Activated naive CD8-positive, alpha-beta T cell (primary cell): Measurements from ENCODE around the gene ANO9.
"Not testable (repeated sequence)": the region's sequence is repeated elsewhere in the genome, so short reads cannot be mapped to it uniquely, and the experiment has no call there.

Source experiments
- H3K27ac Mint-ChIP-seq: one replicate; pipeline ENCODE4 v1.8.0; 2021; ENCODE audit warnings: mixed read lengths
- H3K27me3 Mint-ChIP-seq: one replicate; pipeline ENCODE4 v1.8.0; 2021; ENCODE audit warnings: mixed read lengths
- H3K36me3 Mint-ChIP-seq: one replicate; pipeline ENCODE4 v1.8.0; 2021; ENCODE audit warnings: mixed read lengths
- H3K4me1 Mint-ChIP-seq: one replicate; pipeline ENCODE4 v1.8.0; 2021; ENCODE audit warnings: low read depth, mixed read lengths
- H3K4me3 Mint-ChIP-seq: one replicate; pipeline ENCODE4 v1.8.0; 2021; ENCODE audit warnings: mild to moderate bottlenecking, mixed read lengths
- H3K9me3 Mint-ChIP-seq: one replicate; pipeline ENCODE4 v1.8.0; 2021; ENCODE audit warnings: low read depth, mixed read lengths

The ANO9 gene

DNA sequence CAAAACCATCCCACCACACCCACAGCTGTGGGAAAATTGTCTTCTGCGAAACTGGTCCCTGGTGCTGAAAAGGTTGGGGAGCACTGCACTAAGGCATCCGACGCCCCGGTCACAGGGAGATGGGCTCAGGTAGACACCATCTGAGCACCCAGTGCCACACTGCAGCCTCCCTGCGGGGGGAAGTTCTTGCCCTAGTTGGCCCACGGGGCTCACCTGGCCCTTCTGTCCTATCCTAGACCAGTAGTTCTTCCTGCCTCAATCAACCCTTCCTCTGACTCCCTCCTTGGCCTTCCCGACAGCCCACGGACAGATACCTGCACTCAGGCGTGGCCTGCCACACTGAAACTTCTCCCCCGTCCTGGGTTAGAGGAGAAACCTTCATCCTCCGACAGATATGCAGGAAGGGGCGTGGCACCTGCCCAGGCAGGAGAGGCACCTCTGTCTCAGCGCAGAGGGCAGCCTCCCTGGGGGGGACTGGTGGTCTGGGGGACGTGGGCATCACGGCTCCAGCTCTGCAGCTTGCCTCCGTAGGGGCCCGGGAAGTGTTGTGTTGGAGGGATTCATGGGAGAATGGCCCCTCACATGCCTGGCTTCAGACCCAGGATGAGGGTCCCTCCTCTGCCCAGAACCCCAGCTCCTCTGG lies 4.5 kb downstream of the ANO9 start:
- no peaks in the 10 kb centered on the region for H3K9me3 Mint-ChIP-seq
- H3K36me3 Mint-ChIP-seq: no peaks in the 10 kb centered on the region
- H3K4me1 Mint-ChIP-seq: peaks cover 20% of the 10 kb centered on the region
- no peak overlapping the region for H3K4me3 Mint-ChIP-seq
- no peak overlapping the region for H3K27ac Mint-ChIP-seq
- no peaks in the 10 kb centered on the region for H3K27me3 Mint-ChIP-seq

DNA sequence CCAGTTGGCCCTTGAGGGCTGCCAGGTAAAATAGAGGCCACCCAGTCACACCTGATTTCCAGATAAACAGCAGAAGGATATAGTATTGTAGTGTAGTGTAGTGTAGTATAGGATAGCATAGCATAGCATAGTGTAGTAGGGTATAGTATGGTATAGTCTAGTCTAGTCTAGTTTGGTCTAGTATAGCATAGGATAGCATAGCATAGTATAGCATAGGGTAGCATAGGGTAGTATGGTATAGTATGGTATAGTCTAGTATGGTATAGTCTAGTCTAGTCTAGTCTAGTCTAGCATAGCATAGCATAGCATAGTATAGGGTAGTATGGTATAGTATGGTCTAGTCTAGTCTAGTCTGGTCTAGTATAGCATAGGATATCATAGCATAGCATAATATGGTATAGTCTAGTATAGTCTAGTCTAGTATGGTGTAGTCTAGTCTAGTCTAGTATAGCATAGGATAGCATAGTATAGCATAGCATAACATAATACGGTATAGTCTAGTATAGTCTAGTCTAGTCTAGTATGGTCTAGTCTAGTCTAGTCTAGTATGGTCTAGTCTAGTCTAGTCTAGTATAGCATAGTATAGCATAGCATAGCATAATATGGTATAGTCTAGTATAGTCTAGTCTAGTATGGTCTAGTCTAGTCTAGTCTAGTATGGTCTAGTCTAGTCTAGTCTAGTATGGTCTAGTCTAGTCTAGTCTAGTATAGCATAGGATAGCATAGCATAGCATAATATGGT lies 6.6 kb downstream of the ANO9 start:
- not testable (repeated sequence) for H3K36me3 Mint-ChIP-seq, H3K27ac Mint-ChIP-seq, H3K9me3 Mint-ChIP-seq, H3K27me3 Mint-ChIP-seq, H3K4me3 Mint-ChIP-seq
- peaks cover 12% of the 10 kb centered on the region for H3K4me1 Mint-ChIP-seq

DNA sequence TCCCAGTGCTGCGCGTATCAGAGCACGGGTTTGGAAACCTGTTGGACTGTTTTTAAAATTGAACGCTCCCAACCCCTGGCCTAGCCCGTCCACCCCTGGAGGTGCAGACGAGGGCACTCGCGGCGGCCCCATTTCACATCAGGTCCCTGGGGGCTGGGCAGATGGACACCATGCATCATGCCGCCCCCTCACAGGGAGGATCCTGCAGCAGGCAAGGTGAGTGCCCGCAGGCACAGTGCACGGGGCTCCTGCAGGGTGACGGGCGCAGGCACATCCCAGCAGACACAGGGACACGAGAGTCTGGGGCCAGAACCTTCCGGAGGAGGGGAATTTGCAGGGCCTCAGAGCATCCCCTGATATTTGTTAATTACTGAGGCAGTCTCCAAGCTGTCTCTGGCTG lies 7.3 kb downstream of the ANO9 start:
- Mint-ChIP-seq H3K9me3 (no peaks in the 10 kb centered on the region), H3K36me3 (no peaks in the 10 kb centered on the region), H3K27me3 (no peaks in the 10 kb centered on the region), H3K4me1 (peaks cover 7% of the 10 kb centered on the region), H3K4me3 (no peak overlapping the region), H3K27ac (no peak overlapping the region)

DNA sequence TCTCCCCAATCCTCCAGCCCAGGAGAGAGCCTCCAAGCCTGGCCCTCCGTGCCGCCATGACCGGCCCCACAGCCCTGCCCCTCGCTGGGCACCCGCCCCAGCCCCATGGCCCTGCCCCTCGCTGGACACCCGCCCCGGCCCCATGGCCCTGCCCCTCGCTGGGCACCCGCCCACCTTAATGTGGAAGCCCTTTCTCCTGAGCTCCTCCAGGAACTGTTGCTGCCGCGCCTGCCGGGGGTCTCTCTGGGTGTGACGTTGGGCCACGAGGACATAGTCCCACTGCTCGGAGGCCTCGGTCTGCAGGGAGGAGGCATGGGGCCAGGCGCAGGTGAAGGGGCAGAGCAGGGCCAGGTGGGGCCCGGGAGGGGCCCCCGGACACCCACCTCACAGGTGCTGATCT lies 8.2 kb downstream of the ANO9 start:
- H3K36me3 Mint-ChIP-seq: no peaks in the 10 kb centered on the region
- H3K4me1 Mint-ChIP-seq: peaks cover 6% of the 10 kb centered on the region
- no peaks in the 10 kb centered on the region for H3K27me3 Mint-ChIP-seq
- H3K4me3 Mint-ChIP-seq: no peak overlapping the region
- H3K27ac Mint-ChIP-seq: no peak overlapping the region
- H3K9me3 Mint-ChIP-seq: no peaks in the 10 kb centered on the region

DNA sequence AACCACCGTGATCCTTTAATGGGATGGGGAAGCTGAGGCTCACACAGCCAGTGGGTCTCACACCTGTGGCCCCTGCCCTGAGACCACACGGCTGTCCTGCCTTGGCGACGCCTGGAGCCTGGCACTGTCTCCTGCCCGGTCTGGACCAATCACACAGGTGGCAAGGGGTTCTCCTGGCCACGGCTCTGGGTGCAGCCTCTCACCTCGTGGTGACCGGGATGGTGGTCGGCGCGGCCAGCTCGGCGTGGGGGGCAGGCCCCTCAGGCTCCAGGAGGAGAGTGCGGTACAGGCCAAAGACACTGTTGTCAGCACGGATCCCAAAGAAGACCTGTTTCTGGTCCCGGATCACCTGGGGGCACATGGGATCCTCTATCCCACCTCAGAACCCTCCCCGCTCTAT lies 8.7 kb downstream of the ANO9 start:
- Mint-ChIP-seq H3K4me3 (no peak overlapping the region), H3K27ac (no peak overlapping the region), H3K9me3 (no peaks in the 10 kb centered on the region), H3K4me1 (peaks cover 3% of the 10 kb centered on the region), H3K36me3 (no peaks in the 10 kb centered on the region), H3K27me3 (no peaks in the 10 kb centered on the region)

DNA sequence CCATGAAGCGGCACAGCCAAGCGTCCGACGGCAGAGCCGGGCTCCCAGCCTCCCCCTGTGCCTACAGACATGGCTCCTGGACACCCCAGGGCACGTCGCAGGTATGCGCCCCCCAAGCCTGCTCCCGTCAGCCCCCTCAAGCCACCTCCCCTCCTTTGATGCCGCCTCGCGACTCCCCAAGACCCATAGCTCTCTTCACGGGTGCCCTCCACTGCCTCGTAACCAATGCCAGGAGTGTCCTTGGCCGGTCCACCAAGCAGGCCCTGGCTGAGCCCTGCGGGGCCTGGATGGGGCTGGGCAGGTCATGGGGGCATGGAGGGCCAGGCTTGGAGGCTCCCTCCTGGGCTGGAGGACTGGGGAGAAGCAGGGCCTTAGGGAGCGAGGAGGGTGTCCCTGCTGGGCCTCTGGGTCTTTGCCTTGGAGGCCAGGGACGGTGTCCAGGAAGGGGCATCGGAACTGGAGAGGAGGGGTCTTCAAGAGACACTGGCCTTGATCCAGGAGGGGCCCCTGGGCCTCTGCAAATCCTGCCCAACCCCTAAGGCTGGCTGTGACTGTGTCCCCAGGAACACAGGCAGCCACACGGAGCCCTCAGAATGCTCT lies 9.2 kb downstream of the ANO9 start:
- Mint-ChIP-seq H3K27ac (no peak overlapping the region), H3K36me3 (no peaks in the 10 kb centered on the region), H3K4me1 (peaks cover 3% of the 10 kb centered on the region), H3K4me3 (no peak overlapping the region), H3K9me3 (no peaks in the 10 kb centered on the region), H3K27me3 (no peaks in the 10 kb centered on the region)

DNA sequence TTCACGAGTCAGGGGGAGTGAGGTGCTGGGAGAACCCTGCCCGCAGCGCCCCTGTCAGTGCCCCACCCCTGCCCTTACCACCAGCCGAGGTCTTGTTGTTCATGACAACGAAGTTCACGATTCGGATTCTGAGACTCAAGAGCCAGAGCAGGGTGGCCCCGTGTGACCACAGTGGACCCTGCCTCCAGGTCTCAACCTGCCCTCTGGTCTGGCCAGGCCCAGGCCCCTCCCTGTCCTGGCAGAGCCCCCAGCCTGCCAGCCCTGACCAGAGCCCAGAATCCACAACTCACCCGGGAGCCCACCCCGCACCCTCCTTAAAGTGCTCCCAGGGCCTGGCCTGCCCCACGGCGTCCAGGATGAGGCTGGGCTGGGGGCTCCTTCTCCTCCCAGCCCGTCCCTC lies 9.9 kb downstream of the ANO9 start:
- H3K4me1 Mint-ChIP-seq: no peaks in the 10 kb centered on the region
- H3K36me3 Mint-ChIP-seq: no peaks in the 10 kb centered on the region
- H3K9me3 Mint-ChIP-seq: no peaks in the 10 kb centered on the region
- H3K27me3 Mint-ChIP-seq: no peaks in the 10 kb centered on the region
- H3K4me3 Mint-ChIP-seq: no peak overlapping the region
- H3K27ac Mint-ChIP-seq: no peak overlapping the region

DNA sequence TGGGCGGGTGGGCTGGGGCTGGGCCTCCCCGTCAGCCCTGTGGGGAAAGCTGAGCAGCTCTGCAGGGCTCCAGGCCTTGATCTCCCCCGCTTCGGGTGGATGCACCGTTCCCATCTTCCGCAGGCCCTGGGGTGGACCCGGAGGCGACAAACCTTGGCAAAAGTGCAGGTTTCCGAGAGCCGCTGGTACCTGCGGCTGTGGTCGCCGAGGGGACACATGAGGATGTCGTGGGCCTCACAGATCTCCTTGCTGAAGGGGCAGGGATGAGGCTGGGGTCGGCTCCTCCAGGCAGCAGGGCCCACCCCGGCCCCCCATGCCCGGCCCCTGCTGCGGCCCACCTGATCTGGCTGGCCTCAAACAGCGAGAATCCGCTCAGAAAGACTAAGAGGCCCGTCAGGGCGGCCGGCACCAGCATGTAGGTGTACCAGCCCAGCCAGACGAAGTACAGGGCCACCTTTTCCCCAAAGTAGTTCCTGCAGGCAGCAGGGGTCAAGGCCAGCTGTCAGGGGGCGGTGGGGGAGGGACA lies 11.8 kb downstream of the ANO9 start:
- no peaks in the 10 kb centered on the region for H3K9me3 Mint-ChIP-seq
- no peak overlapping the region for H3K4me3 Mint-ChIP-seq
- H3K27ac Mint-ChIP-seq: no peak overlapping the region
- no peaks in the 10 kb centered on the region for H3K4me1 Mint-ChIP-seq
- H3K36me3 Mint-ChIP-seq: peaks cover 4% of the 10 kb centered on the region
- H3K27me3 Mint-ChIP-seq: no peaks in the 10 kb centered on the region

DNA sequence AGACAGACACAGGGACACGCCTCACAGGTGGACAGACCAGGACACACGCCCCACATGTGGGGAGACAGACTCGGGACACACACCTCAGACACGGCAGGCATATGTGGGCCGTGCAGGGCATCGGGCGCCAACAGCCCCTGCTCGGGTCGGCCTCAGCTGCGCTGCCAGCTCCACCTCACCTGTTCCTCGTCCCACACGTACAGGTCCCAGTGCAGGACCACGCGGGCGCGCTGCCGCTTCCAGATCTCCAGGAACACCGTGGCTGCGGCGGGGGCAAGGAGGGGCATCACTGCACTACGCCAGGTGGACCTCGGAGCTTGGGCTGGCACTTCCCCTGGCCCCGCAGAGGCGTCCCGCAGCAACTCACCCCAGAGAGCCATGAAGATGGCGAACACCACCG lies 12.4 kb downstream of the ANO9 start:
- Mint-ChIP-seq H3K27me3 (no peaks in the 10 kb centered on the region), H3K36me3 (peaks cover 8% of the 10 kb centered on the region), H3K4me3 (no peak overlapping the region), H3K9me3 (no peaks in the 10 kb centered on the region), H3K4me1 (no peaks in the 10 kb centered on the region), H3K27ac (no peak overlapping the region)

DNA sequence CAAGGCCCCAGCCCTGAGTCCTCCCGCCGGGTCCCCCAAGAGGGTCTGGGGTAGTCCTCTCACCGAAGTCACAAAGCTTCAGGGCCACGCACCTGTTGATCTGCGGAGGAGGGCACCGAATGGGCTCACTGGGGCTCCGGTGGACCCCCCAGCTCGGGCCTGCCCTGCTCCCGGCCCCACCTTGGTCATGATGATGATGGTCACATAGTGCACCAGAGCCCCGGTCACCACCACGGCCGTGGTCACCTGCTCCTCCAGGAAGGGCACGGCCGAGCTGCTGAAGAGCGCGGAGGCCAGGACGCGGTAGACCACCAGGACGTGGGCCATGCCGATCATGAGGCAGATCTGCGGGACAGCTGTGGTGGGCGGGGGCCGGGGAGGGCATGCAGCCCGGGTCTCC lies 13.5 kb downstream of the ANO9 start:
- Mint-ChIP-seq H3K27ac (no peak overlapping the region), H3K36me3 (peaks cover 9% of the 10 kb centered on the region), H3K4me3 (no peak overlapping the region), H3K27me3 (no peaks in the 10 kb centered on the region), H3K4me1 (no peaks in the 10 kb centered on the region), H3K9me3 (no peaks in the 10 kb centered on the region)

DNA sequence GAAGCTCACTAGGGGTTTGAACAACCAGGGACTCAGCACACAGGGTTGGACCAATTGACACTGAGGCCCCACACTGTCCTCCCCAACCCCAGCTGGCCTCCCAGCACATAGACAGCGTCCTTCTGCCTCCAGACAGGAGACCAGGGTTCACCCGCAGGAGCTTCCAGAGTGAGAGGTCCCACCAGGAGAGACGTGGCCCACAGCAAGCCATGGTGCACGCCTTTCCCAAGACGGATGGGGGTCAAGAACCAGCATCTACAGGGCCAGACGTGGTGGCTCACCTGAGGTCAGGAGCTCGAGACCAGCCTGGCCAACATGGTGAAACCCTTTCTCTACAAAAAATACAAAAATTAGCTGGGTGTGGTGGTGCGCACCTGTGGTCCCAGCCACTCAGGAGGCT lies 15.0 kb downstream of the ANO9 start:
- H3K27me3 Mint-ChIP-seq: no peaks in the 10 kb centered on the region
- H3K27ac Mint-ChIP-seq: no peak overlapping the region
- no peaks in the 10 kb centered on the region for H3K9me3 Mint-ChIP-seq
- H3K4me3 Mint-ChIP-seq: no peak overlapping the region
- H3K4me1 Mint-ChIP-seq: no peaks in the 10 kb centered on the region
- peaks cover 9% of the 10 kb centered on the region for H3K36me3 Mint-ChIP-seq

DNA sequence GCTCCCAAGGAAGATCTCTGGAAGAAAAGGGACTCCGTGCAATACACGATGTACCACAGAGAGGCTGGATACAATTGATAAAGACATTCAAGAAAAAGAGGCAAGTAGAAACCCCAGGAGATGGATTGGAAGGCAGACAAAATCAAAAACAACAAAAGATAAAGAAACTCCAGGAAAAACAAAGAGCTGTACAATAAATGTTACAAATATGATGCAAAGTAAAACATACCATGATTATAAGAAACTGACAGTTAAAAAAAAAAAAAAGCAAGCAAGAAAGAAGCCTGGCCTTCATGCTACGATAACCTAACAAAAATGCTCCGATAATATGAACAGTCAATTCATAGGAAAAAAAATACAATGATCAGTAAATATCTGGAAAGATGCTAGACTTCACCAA lies 16.5 kb downstream of the ANO9 start:
- Mint-ChIP-seq H3K4me1 (no peaks in the 10 kb centered on the region), H3K36me3 (peaks cover 9% of the 10 kb centered on the region), H3K9me3 (no peaks in the 10 kb centered on the region), H3K27ac (no peak overlapping the region), H3K4me3 (no peak overlapping the region), H3K27me3 (no peaks in the 10 kb centered on the region)

DNA sequence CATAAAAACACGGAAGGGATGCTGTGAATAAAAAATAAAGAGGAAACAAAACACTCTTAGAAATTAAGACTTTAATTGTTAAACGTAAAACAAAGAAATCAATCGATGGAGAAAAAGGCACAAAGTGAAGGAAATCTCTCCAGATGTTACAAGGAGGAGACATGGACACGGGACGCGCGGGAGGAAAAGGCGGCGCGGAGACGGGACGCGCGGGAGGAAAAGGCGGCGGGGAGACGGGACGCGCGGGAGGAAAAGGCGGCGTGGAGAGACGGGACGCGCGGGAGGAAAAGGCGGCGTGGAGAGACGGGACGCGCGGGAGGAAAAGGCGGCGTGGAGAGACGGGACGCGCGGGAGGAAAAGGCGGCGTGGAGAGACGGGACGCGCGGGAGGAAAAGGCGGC lies 17.0 kb downstream of the ANO9 start:
- H3K36me3 Mint-ChIP-seq, H3K27ac Mint-ChIP-seq, H3K4me1 Mint-ChIP-seq, H3K27me3 Mint-ChIP-seq, H3K9me3 Mint-ChIP-seq, H3K4me3 Mint-ChIP-seq: not testable (repeated sequence)

DNA sequence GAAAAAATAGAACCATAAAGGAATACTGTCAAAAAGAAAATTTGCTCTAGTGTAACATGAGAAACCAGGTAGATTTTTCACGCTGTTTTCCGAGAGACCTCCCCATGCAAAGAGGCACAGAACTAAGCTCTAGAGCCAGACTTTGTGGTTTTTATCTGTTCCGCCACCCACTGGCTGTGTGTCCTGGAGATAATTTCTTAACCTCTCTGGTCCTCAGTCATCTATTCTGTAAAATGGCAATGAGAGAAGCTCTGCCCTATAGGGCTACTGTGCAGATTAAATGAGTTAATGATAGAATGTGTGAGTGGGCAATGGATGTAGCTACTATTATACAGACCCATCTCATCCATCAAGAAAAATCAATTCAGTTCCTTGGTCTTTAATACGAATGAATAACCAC lies 17.6 kb downstream of the ANO9 start:
- Mint-ChIP-seq H3K9me3 (no peaks in the 10 kb centered on the region), H3K4me3 (no peak overlapping the region), H3K27me3 (no peaks in the 10 kb centered on the region), H3K4me1 (no peaks in the 10 kb centered on the region), H3K36me3 (peaks cover 9% of the 10 kb centered on the region), H3K27ac (no peak overlapping the region)

DNA sequence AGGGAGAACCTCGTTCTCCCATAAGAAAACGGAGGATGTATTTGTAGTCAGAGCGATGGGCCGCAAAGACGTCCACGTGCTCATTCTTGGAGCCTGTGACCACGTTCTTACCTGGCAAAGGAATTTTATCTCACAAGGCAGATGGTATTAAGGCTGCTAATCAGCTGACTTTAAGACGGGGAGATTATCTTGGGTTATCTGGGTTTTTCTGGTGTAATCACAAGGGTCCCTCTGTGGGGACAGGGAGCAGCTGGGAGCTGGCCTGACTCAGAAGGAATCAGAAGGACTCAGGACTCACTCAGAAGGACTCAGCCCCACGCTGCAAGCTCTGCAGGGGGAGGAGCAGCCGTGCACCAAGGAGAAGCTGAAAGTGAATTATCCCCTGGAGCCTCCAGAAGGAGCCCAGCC lies 19.6 kb downstream of the ANO9 start:
- Mint-ChIP-seq H3K36me3 (peaks cover 9% of the 10 kb centered on the region), H3K27ac (no peak overlapping the region), H3K4me1 (no peaks in the 10 kb centered on the region), H3K27me3 (no peaks in the 10 kb centered on the region), H3K9me3 (no peaks in the 10 kb centered on the region), H3K4me3 (no peak overlapping the region)
